HepG2 (cell line): ENCODE data around the gene ALOX12. TPM values are rescaled to one million over a fixed set of nuclear protein-coding genes. Genes with fewer than 3 reads are reported as not detected.

Experiments
- EEA1 ChIP-seq: sonication (generic); formaldehyde crosslinking; IDR thresholded peaks from 2 replicates; pipeline ENCODE4 v1.5.1; 2020; ENCODE audit warnings: mild to moderate bottlenecking, missing genetic modification reagents, borderline replicate concordance
- MBD4 ChIP-seq: IDR thresholded peaks from 2 replicates; pipeline ENCODE4 v1.6.1; 2012; ENCODE audit warnings: low read length, inconsistent platforms, borderline replicate concordance
- NFAT5 ChIP-seq: sonication (generic); formaldehyde crosslinking; IDR thresholded peaks from 2 replicates; pipeline ENCODE4 v1.4.0; 2020; ENCODE audit warnings: missing genetic modification reagents
- TIGD3 ChIP-seq: sonication (generic); formaldehyde crosslinking; IDR thresholded peaks from 2 replicates; pipeline ENCODE4 v1.5.1; 2020; ENCODE audit warnings: mild to moderate bottlenecking, missing genetic modification reagents, borderline replicate concordance
- XRCC5 ChIP-seq: fragments of 200-400 bp; formaldehyde crosslinking; optimal IDR thresholded peaks from 2 replicates; pipeline ENCODE3; 2017; ENCODE audit warnings: mild to moderate bottlenecking, low read length
- ZGPAT ChIP-seq: IDR thresholded peaks from 2 replicates; pipeline ENCODE4 v1.6.1; 2016; ENCODE audit warnings: mild to moderate bottlenecking
- ZNF232 ChIP-seq: sonication (generic); formaldehyde crosslinking; IDR thresholded peaks from 2 replicates; pipeline ENCODE4 v1.4.0; 2020; ENCODE audit warnings: missing genetic modification reagents, borderline replicate concordance
- ZNF530 ChIP-seq: sonication (generic); formaldehyde crosslinking; IDR thresholded peaks from 2 replicates; pipeline ENCODE4 v1.5.0; 2020; ENCODE audit warnings: low read depth, mild to moderate bottlenecking, missing genetic modification reagents
- ZNF572 ChIP-seq: sonication (generic); formaldehyde crosslinking; IDR thresholded peaks from 2 replicates; pipeline ENCODE4 v1.5.1; 2020; ENCODE audit warnings: mild to moderate bottlenecking, missing genetic modification reagents
- ZNF713 ChIP-seq: sonication (generic); formaldehyde crosslinking; IDR thresholded peaks from 2 replicates; pipeline ENCODE4 v1.4.0; 2020; ENCODE audit warnings: mild to moderate bottlenecking, missing genetic modification reagents
- ZNF879 ChIP-seq: sonication (generic); formaldehyde crosslinking; IDR thresholded peaks from 2 replicates; pipeline ENCODE4 v1.8.1; 2023; ENCODE audit warnings: missing genetic modification reagents
- polyA plus RNA-seq, 8 experiments: library from polyadenylated mRNA; depleted of rRNA in 3 of 8; stranded (reverse) in 7 of 8; unstranded in 1 of 8; fragments of >200 nt; fragmentation: Illumina TruSeq in 4 of 8; extraction: Trizol in 4 of 8; gene quantifications; 2 replicates each; pipeline versions ENCODE4 v1.2.1 to v1.2.3, GENCODE V29; 2011 to 2016; ENCODE audit warnings: low read depth in 4 of 8, missing spikeins in 1 of 8, mixed read lengths in 1 of 8; ENCODE audit not compliant: insufficient read depth in 1 of 8
- total RNA-seq, 5 experiments: library from RNA; depleted of rRNA; stranded (reverse); fragments of >200 nt; fragmentation: Illumina TruSeq; extraction: Trizol; gene quantifications; 2 replicates each; pipeline ENCODE4 v1.2.3, GENCODE V29; 2016; ENCODE audit warnings: low read depth in 1 of 5
- TF ChIP-seq, protein P1 (sequence below): sonication (generic); formaldehyde crosslinking; IDR thresholded peaks from 2 replicates; pipeline ENCODE4 v1.4.0; 2020; ENCODE audit warnings: missing genetic modification reagents

Gene ALOX12
- total and polyA plus RNA-seq, 2 of the 13 experiments (the other 11 are each of a cell fraction or from before 2014, with no cell fraction given), result not detected

DNA sequence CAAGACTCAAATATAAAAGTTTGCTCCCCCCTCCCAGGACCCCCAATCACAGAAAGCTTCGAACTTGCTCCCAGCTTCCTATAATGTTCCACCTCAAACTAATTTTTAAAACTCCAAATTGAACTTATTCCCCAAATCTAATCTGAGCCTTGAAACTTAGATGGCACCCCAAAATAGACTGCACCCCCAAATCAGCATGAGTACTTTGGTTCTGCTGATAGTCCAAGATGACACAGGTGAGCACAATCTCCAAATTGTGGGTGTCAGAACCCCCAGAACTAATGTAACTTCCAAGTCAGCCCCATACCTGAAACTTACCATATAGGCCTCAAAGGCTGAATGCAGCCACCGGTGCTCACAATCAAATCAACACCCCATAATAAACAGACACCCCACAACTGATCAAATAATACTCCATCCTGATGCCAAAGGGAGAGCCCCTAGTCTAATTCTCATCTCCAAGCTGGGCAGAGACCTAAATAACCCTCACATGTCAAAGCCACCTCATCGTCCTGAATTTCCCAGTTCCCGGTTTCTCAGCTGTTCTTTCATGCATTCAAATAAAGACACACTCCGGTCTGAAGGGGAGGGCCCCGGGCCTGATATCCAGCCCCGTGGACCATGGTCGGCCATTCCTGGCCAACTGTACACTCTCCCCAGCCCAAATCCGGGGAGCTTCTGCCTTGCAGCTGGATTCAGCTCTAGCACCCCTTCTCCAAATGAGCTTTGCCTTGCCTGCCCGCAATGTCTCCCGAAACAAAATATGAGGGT lies 25.2 kb downstream of the ALOX12 start (continued):
- TF ChIP-seq NFAT5 (CRISPR knock-in tag) (0 out of 2 replicates have a peak, but pooled peaks have one; percentile 40), ZNF879 (CRISPR knock-in tag) (no peak), TIGD3 (CRISPR knock-in tag) (no peak), ZGPAT (CRISPR knock-in tag) (no peak), XRCC5 (no peak), MBD4 (no peak), ZNF713 (CRISPR knock-in tag) (no peak), EEA1 (no peak), ZNF232 (CRISPR knock-in tag) (no peak), ZNF572 (CRISPR knock-in tag) (no peak), ZNF530 (CRISPR knock-in tag) (no peak)
- TF ChIP-seq, protein P1, sequence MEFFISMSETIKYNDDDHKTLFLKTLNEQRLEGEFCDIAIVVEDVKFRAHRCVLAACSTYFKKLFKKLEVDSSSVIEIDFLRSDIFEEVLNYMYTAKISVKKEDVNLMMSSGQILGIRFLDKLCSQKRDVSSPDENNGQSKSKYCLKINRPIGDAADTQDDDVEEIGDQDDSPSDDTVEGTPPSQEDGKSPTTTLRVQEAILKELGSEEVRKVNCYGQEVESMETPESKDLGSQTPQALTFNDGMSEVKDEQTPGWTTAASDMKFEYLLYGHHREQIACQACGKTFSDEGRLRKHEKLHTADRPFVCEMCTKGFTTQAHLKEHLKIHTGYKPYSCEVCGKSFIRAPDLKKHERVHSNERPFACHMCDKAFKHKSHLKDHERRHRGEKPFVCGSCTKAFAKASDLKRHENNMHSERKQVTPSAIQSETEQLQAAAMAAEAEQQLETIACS, result no peak
